Measurements from ENCODE around the gene KRTAP10-5.

- TF ChIP-seq POLR2A (IDR thresholded peaks at IDR 0.05; ENCODE audit: low read depth, low read length), result no peak
- TF ChIP-seq TAF1 (IDR thresholded peaks at IDR 0.05; ENCODE audit: borderline replicate concordance, low read depth, low read length), result no peak
- TF ChIP-seq POLR2AphosphoS5 (IDR thresholded peaks at IDR 0.05; ENCODE audit: low read depth, low read length), result no peak
Observed at GRCh38 chr21:44564886-44565598, 15.4 kb downstream of the KRTAP10-5 start.

All from GM12892 (cell line).